Chondrocyte (in vitro differentiated cells): ENCODE measurements around the gene E2F4. TPM values are rescaled to one million over a fixed set of nuclear protein-coding genes. Genes with fewer than 3 reads are reported as not detected.

ENCODE experiments used
- DNase-seq: peaks from one replicate; pipeline ENCODE4 v3.0.0; 2021; ENCODE audit warnings: mixed read lengths, low spot score
- H3K27ac Mint-ChIP-seq: one replicate; pipeline ENCODE4 v1.8.0; 2021; ENCODE audit warnings: mild to moderate bottlenecking, moderate library complexity, mixed read lengths; ENCODE audit not compliant: unreplicated experiment
- H3K27me3 Mint-ChIP-seq: 2 replicates; pipeline ENCODE4 v1.8.0; 2021; ENCODE audit warnings: low read depth, mixed read lengths
- H3K36me3 Mint-ChIP-seq: 2 replicates; pipeline ENCODE4 v1.8.0; 2021; ENCODE audit warnings: low read depth, mixed read lengths
- H3K4me1 Mint-ChIP-seq: 2 replicates; pipeline ENCODE4 v1.8.0; 2021; ENCODE audit warnings: low read depth, mild to moderate bottlenecking, mixed read lengths
- H3K4me3 Mint-ChIP-seq: one replicate; pipeline ENCODE4 v1.8.0; 2021; ENCODE audit warnings: mild to moderate bottlenecking, moderate library complexity, mixed read lengths; ENCODE audit not compliant: unreplicated experiment
- H3K9me3 Mint-ChIP-seq: 2 replicates; pipeline ENCODE4 v1.8.0; 2021; ENCODE audit warnings: low read depth, mixed read lengths
- total RNA-seq: library from RNA; stranded (reverse); gene quantifications from 3 replicates; pipeline ENCODE4 v1.2.1, GENCODE V29; 2021
- TF ChIP-seq, protein P1 (sequence below): fragments of 200-600 bp; sonication (generic); IDR thresholded peaks from 2 replicates; pipeline ENCODE4 v1.5.0; 2021; ENCODE audit warnings: antibody characterized with exemption, mild to moderate bottlenecking, moderate library complexity

Gene E2F4
- total RNA-seq, 1 donor from 2014 or later: 33.4 TPM

DNA sequence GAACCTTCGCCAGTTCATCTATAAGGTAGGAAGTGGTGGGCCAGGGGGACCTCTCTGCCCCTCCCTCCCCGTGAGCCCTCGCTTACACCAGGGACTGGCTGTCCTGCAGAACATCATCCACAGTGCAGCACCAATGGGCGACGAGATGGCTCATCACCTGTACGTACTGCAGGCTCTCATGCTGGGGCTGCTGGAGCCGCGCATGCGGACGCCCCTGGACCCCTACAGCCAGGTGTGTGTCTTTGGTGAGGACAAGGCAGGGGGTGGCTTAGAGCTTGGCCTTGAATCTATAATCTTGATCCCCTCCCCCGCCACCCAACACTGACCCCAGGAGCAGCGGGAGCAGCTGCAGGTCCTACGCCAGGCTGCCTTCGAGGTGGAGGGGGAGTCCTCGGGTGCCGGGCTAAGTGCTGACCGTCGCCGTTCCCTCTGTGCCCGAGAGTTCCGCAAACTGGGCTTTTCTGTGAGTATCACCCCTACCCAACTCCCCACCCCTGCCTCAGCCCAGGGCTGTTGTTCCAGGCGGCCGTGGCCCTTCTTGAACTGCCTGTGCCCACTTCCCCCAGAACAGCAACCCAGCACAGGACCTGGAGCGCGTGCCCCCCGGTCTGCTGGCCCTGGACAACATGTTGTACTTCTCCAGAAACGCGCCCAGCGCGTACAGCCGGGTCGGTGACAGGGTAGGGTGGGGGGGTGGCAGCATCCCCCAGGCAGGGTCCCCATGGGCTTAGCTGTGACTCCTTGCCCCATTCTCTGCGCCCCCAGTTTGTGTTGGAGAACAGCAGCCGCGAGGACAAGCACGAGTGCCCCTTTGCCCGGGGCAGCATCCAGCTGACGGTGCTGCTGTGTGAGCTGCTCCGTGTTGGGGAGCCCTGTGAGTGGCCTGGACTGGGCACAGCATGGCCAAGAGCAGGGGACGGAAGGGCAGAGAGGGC is 9.7 kb downstream of the E2F4 start:
- Mint-ChIP-seq H3K4me1 (peaks cover 9% of the 10 kb centered on the region), H3K4me3 (no peak overlapping the region), H3K36me3 (peaks cover 9% of the 10 kb centered on the region), H3K9me3 (no peaks in the 10 kb centered on the region), H3K27ac (no peak overlapping the region), H3K27me3 (no peaks in the 10 kb centered on the region)
- DNase-seq: no peak
- TF ChIP-seq, protein P1, sequence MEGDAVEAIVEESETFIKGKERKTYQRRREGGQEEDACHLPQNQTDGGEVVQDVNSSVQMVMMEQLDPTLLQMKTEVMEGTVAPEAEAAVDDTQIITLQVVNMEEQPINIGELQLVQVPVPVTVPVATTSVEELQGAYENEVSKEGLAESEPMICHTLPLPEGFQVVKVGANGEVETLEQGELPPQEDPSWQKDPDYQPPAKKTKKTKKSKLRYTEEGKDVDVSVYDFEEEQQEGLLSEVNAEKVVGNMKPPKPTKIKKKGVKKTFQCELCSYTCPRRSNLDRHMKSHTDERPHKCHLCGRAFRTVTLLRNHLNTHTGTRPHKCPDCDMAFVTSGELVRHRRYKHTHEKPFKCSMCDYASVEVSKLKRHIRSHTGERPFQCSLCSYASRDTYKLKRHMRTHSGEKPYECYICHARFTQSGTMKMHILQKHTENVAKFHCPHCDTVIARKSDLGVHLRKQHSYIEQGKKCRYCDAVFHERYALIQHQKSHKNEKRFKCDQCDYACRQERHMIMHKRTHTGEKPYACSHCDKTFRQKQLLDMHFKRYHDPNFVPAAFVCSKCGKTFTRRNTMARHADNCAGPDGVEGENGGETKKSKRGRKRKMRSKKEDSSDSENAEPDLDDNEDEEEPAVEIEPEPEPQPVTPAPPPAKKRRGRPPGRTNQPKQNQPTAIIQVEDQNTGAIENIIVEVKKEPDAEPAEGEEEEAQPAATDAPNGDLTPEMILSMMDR: no peak

DNA sequence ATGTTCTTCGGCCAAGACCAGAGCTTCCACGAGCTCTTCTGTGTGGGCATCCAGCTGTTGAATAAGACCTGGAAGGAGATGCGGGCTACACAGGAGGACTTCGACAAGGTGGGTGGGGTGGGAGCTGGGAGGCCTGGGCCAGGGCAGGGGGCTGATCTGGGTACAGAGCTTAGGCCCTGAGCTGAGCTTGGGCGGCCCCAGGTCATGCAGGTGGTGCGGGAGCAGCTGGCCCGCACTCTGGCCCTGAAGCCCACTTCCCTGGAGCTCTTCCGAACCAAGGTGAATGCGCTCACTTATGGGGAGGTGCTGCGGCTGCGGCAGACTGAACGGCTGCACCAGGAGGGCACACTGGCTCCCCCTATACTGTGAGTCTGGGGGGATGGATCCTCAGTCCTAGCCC is 10.5 kb downstream of the E2F4 start:
- no peak for DNase-seq
- H3K27ac Mint-ChIP-seq: no peak overlapping the region
- H3K9me3 Mint-ChIP-seq: no peaks in the 10 kb centered on the region
- H3K36me3 Mint-ChIP-seq: peaks cover 4% of the 10 kb centered on the region
- H3K27me3 Mint-ChIP-seq: no peaks in the 10 kb centered on the region
- no peak overlapping the region for H3K4me3 Mint-ChIP-seq
- TF ChIP-seq, protein P1: no peak
- peaks cover 12% of the 10 kb centered on the region for H3K4me1 Mint-ChIP-seq

DNA sequence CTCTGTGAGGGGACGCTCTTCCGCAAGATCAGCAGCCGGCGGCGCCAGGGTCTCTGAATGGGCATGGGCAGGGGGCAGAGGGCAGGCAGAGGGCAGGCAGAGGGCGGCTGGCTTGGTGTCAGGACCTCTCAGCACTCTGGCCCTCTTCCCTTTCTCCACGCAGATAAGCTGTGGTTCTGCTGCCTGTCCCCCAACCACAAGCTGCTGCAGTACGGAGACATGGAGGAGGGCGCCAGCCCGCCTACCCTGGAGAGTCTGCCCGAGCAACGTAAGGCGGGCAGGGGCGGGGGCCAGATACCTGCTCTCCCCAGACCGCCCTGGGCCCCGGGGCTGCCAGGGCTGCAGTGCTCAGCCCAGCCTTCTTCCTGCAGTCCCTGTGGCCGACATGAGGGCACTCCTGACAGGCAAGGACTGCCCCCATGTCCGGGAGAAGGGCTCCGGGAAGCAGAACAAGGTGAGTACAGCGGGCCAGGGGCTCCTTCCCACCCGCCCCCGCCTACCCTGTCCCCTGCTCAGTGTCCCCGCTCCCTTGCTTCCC is 11.1 kb downstream of the E2F4 start:
- TF ChIP-seq, protein P1: no peak
- Mint-ChIP-seq H3K36me3 (peaks cover 3% of the 10 kb centered on the region), H3K9me3 (no peaks in the 10 kb centered on the region), H3K27me3 (no peaks in the 10 kb centered on the region), H3K27ac (no peak overlapping the region), H3K4me1 (peaks cover 16% of the 10 kb centered on the region), H3K4me3 (no peak overlapping the region)
- no peak for DNase-seq

DNA sequence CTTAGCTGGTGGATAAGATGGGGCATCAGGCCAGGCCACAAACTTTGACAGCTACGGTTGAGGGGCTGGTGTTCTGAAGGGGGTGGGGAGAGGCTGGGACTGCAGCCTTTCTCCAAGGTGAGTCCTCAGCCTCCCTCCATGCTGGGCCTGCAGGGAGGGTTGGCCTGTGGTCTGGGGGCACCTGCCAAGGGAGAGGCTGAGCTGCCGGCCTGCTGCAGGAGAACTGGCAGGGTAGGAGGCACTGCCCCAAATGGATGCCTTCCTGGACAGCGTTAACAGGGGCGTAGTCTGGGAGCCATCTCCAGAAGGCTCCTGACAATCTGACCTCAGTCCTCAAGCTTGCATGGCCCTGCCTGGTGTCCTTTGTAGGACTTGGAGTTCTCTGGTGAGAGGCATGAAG is 12.1 kb downstream of the E2F4 start:
- Mint-ChIP-seq H3K4me3 (no peak overlapping the region), H3K36me3 (no peaks in the 10 kb centered on the region), H3K9me3 (no peaks in the 10 kb centered on the region), H3K4me1 (peaks cover 13% of the 10 kb centered on the region), H3K27me3 (no peaks in the 10 kb centered on the region), H3K27ac (no peak overlapping the region)
- TF ChIP-seq, protein P1: no peak
- no peak for DNase-seq

DNA sequence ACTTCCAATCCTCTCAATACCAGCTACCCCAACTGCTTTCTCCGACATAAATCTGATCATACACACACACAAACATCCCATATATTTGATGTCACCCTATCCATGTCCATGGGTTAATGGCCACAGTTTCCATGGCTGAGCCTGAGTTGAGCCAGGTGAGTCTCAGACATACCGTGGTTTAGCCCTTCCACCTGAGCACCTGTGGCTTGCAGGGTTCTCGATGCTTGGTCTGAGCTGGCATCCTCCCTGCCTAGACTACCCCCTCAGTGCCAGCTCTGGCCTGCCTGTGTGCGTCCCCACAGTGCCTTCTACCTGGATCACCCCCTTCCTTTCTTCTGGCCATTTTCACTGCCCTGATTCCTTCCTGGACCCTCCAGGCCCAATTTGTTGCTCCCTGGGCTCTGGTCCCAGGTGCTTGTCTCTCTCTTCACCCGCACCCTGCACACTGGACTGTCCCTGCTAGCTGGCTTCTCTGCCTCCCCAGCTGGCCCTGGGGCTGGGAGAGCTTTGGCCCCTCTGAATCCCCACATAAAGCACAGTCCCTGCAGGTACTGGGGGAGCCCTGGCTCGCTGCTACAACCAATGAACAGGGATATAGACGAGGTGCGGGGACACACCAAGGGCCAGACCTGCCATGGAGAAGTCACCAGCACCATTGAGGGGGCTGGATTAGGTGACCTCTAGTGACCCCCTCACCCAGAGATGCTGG is 14.3 kb downstream of the E2F4 start:
- TF ChIP-seq, protein P1: no peak
- Mint-ChIP-seq H3K4me1 (peaks cover 13% of the 10 kb centered on the region), H3K9me3 (no peaks in the 10 kb centered on the region), H3K4me3 (no peak overlapping the region), H3K27me3 (no peaks in the 10 kb centered on the region), H3K27ac (no peak overlapping the region), H3K36me3 (peaks cover 2% of the 10 kb centered on the region)
- no peak for DNase-seq
